ENCODE data around the gene ACTRT2.

DNA sequence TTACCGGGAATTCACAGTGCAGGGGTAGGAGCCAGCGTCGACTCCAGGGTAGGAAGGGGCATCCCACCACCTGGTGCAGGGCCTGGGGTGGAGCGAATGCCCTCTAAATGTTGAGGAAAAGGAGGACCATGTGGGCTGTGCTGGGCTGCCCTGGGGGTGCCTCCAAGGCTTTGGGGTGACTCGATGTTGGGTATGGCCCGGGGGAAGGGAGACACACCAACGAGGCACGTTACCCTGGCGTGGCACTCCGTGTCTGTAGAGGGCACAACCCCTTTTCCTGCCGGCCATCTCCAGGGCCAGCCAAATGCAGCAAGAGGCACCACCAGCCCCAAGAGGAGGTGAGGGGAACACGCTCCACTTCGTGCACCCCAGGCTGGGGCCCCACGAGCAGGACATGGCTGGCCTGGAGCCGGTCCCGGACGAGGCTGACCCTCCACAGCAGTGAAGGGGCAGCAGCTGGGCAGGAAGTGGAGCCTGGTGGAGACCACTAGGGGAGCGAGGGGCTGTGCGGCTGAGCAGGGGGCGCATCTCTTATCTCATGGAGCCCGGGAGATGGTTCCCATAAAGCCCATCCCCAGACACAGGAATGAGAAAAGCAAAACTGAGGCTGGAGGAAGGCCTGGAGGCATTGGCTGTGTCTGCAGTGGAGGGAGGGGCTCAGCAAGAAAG lies 11.2 kb downstream of the ACTRT2 start:
- no peak for TF ChIP-seq CTCF (IDR thresholded peaks at IDR 0.05 in 4 of 5, conservative IDR thresholded peaks at IDR 0.05 in 1 of 5)
- TF ChIP-seq POLR2A (IDR thresholded peaks at IDR 0.05), result no peak

All from gastrocnemius medialis (tissue), 4 donors.